ACC112 (cell line): ENCODE results near the gene TMEM92.

ENCODE experiments used
- H2AFZ ChIP-seq: fragments of 200-600 bp; sonication (generic); one replicate; pipeline ENCODE4 v1.6.0; 2017; ENCODE audit warnings: antibody characterized with exemption, low read length; ENCODE audit not compliant: unreplicated experiment
- H3K27ac ChIP-seq: fragments of 200-600 bp; sonication (generic); 2 replicates; pipeline ENCODE4 v1.5.1; 2014; ENCODE audit warnings: low read depth, mild to moderate bottlenecking, antibody characterized with exemption, low read length, moderate library complexity
- H3K27me3 ChIP-seq: fragments of 200-600 bp; sonication (generic); 2 replicates; pipeline ENCODE4 v1.6.1; 2014; ENCODE audit warnings: mild to moderate bottlenecking, antibody characterized with exemption, low read length, moderate library complexity, mixed read lengths; ENCODE audit not compliant: insufficient read depth
- H3K36me3 ChIP-seq: fragments of 200-600 bp; sonication (generic); 2 replicates; pipeline ENCODE4 v1.6.1; 2016; ENCODE audit warnings: mild to moderate bottlenecking, antibody characterized with exemption, low read length, moderate library complexity, mixed read lengths; ENCODE audit not compliant: insufficient read depth
- H3K4me1 ChIP-seq: fragments of 200-600 bp; sonication (generic); one replicate; pipeline ENCODE4 v1.6.1; 2016; ENCODE audit warnings: low read length, mixed read lengths; ENCODE audit not compliant: insufficient read depth, unreplicated experiment, control insufficient read depth
- H3K4me3 ChIP-seq: fragments of 200-600 bp; sonication (generic); 2 replicates; pipeline ENCODE4 v1.5.1; 2014; ENCODE audit warnings: mild to moderate bottlenecking, low read depth, low read length
- H3K79me2 ChIP-seq: fragments of 200-600 bp; sonication (generic); one replicate; pipeline ENCODE4 v1.6.0; 2016; ENCODE audit warnings: low read length; ENCODE audit not compliant: control insufficient read depth, unreplicated experiment, insufficient read depth

Gene TMEM92

DNA sequence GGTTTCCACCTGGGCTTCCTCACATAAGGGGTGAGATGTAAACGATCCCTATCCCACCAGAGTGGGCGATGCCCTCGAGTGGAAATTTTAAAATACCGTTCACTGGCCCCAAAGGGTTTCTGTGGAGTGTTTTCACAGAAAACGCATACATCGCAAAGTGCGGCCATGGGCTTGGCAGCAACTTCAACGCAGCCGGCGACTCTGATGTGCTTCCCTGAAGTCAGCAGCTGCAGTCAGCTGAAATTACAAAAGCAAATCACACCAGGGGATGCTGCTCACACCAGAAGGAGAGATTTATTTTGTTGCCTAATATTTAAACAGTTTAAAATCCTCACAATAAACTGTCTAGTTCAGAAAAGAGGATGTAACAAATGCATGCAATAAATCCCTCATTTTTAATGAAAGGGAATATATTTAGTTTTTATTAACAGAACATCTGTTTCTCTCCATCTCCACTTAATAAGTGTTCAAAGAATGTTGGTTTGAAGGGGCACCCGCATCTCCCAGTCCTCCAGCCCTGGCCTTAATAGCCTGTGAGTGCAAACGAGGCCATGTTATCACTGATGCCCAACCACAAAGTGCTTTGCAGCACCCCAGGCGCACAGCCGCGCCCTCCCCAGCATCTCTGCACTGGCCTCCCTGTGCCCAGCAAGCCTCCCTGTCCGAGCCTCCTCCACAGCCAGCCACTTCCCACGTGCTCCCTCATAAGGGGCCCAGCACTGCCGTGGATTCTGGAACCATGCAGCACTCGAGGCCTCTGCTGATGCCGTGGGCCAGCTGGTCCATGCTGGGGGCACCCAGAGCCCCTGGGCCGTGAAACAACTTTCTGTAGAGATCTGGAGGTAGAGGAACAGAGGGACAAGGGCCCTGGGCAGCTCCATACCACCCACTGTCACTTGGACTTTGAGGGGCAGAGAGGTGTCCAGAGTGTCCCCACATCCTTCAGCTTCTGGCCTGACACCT is 54.4 kb downstream of the TMEM92 start:
- no peaks in the 10 kb centered on the region for H3K36me3 ChIP-seq
- H2AFZ ChIP-seq, result no peak overlapping the region
- no peaks in the 10 kb centered on the region for H3K79me2 ChIP-seq
- no peaks in the 10 kb centered on the region for H3K27me3 ChIP-seq
- H3K27ac ChIP-seq, result no peak overlapping the region
- H3K4me1 ChIP-seq, result peaks cover 22% of the 10 kb centered on the region
- H3K4me3 ChIP-seq, result no peak overlapping the region

DNA sequence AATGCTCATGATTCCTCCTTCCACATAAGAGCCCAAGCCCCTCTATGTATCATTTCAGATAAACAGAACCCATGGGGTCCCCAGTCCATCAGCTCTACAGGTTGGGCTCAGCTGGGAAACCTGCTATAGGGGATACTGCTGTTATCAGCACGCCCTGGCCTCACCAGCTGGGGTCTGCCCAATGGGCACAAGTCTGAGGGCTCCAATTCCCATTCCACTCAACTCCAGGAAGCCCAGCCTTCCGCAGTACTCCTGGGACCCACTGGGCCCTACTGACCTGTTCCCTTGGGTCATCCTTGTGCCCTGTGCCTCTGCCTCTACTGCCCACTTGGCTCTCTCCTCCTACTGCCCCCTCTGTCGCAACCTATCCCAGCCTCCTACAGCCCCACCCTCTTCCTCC is 55.5 kb downstream of the TMEM92 start:
- Histone ChIP-seq H3K27ac (no peak overlapping the region), H3K27me3 (no peaks in the 10 kb centered on the region), H2AFZ (no peak overlapping the region), H3K4me3 (no peak overlapping the region), H3K4me1 (peaks cover 22% of the 10 kb centered on the region), H3K79me2 (no peaks in the 10 kb centered on the region), H3K36me3 (no peaks in the 10 kb centered on the region)

DNA sequence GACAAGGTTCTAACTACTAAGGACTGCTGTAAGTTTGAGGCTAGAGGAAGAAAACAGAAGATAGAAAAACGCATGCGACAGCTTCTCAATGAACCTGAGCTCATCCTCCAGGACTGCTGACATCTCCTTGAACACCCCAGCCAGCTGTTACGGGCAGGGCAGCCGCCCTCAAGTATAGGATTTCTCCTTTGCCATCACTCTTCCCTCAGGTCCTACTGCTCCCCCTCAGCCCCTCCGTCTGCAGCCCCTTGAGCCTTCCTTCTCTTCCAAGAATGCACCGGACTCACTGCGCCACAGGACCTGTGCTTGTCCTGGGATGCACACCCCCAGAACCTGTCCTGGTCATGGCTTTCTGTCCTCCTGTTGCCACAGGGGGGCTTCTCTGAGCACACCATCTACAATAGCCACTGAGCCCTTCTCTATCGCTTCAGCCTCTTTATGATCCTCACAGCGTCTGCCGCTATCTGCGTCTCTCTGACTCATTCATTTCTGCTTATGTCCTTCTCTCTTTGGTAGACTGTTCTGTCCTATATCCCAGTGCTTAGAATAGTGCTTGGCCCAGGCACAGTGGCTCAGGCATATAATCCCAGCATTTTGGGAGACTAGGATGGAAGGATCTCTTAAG is 56.0 kb downstream of the TMEM92 start:
- Histone ChIP-seq H3K4me1 (peaks cover 22% of the 10 kb centered on the region), H2AFZ (no peak overlapping the region), H3K36me3 (no peaks in the 10 kb centered on the region), H3K4me3 (no peak overlapping the region), H3K79me2 (no peaks in the 10 kb centered on the region), H3K27me3 (no peaks in the 10 kb centered on the region), H3K27ac (no peak overlapping the region)
